Right forelimb (tissue), 1 donor: ENCODE measurements around the gene VRK1.

ENCODE experiments used
- DNase-seq: peaks from one replicate; pipeline ENCODE4 v3.0.0-alpha.2; 2018

VRK1 gene

GRCh38 chr14:96888593-96888992, 91.4 kb downstream of the VRK1 start:
- DNase-seq = no peak

GRCh38 chr14:96889091-96889490, 91.9 kb downstream of the VRK1 start:
- no peak for DNase-seq

GRCh38 chr14:96893966-96894622, 96.9 kb downstream of the VRK1 start:
- DNase-seq = no peak

GRCh38 chr14:96894966-96895365, 97.8 kb downstream of the VRK1 start:
- no peak for DNase-seq

- DNase-seq = no peak
These were observed 98.6 kb downstream of the VRK1 start for GRCh38 chr14:96895658-96896271.

GRCh38 chr14:96897184-96897583, 100.0 kb downstream of the VRK1 start:
- no peak for DNase-seq

- no peak for DNase-seq
These were observed 104.0 kb downstream of the VRK1 start for GRCh38 chr14:96901227-96901626.

GRCh38 chr14:96902004-96902403, 104.8 kb downstream of the VRK1 start:
- no peak for DNase-seq

GRCh38 chr14:96903444-96904023, 106.4 kb downstream of the VRK1 start:
- no peak for DNase-seq

- no peak for DNase-seq
These were observed 107.0 kb downstream of the VRK1 start for GRCh38 chr14:96904201-96904600.

- DNase-seq = no peak
These were observed 107.9 kb downstream of the VRK1 start for GRCh38 chr14:96905065-96905464.

GRCh38 chr14:96905825-96906224, 108.6 kb downstream of the VRK1 start:
- DNase-seq = no peak

GRCh38 chr14:96906434-96906833, 109.3 kb downstream of the VRK1 start:
- no peak for DNase-seq

- no peak for DNase-seq
These were observed 112.7 kb downstream of the VRK1 start for GRCh38 chr14:96909841-96910364.

- no peak for DNase-seq
These were observed 114.4 kb downstream of the VRK1 start for GRCh38 chr14:96911499-96912149.

GRCh38 chr14:96914571-96915128, 117.5 kb downstream of the VRK1 start:
- no peak for DNase-seq

- DNase-seq = no peak
These were observed 118.3 kb downstream of the VRK1 start for GRCh38 chr14:96915478-96915877.

- DNase-seq = no peak
These were observed 119.6 kb downstream of the VRK1 start for GRCh38 chr14:96916751-96917150.

- DNase-seq = no peak
These were observed 120.3 kb downstream of the VRK1 start for GRCh38 chr14:96917442-96917963.

- no peak for DNase-seq
These were observed 122.8 kb downstream of the VRK1 start for GRCh38 chr14:96920023-96920422.

GRCh38 chr14:96920820-96921219, 123.6 kb downstream of the VRK1 start:
- DNase-seq = no peak

- DNase-seq = no peak
These were observed 125.8 kb downstream of the VRK1 start for GRCh38 chr14:96922986-96923385.

- no peak for DNase-seq
These were observed 128.2 kb downstream of the VRK1 start for GRCh38 chr14:96925422-96925821.
